Measurements from ENCODE around the gene DUOXA1. TPM values are rescaled to one million over a fixed set of nuclear protein-coding genes. Genes with fewer than 3 reads are reported as not detected.

The DUOXA1 gene
- total RNA-seq, 6 experiments from 2014 or later, result 0.09 to 0.31 (median 0.16) TPM; not detected in 3

- Mint-ChIP-seq H3K4me1 (ENCODE audit: low read depth) (peaks cover 5% of the 10 kb centered on the region; the same call in 1 of the 2 replicates), H3K9me3 (no peaks in the 10 kb centered on the region), H3K36me3 (ENCODE audit: low read depth) (no peaks in the 10 kb centered on the region), H3K27me3 (ENCODE audit: insufficient read depth) (peaks cover 1% of the 10 kb centered on the region), H3K27ac (no peak overlapping the region), H3K4me3 (no peak overlapping the region)
- TF ChIP-seq CTCF (IDR thresholded peaks at IDR 0.05), result no peak
- no peak for DNase-seq
Measured at GRCh38 chr15:45169608-45170480, 40.2 kb upstream of the DUOXA1 start.

- Mint-ChIP-seq H3K27ac (no peak overlapping the region), H3K4me1 (ENCODE audit: low read depth) (peaks cover 5% of the 10 kb centered on the region), H3K27me3 (ENCODE audit: insufficient read depth) (peaks cover 1% of the 10 kb centered on the region), H3K4me3 (no peak overlapping the region), H3K36me3 (ENCODE audit: low read depth) (no peaks in the 10 kb centered on the region), H3K9me3 (no peaks in the 10 kb centered on the region)
- no peak for DNase-seq
- TF ChIP-seq CTCF (IDR thresholded peaks at IDR 0.05), result no peak
Measured at GRCh38 chr15:45168751-45169551, 39.3 kb upstream of the DUOXA1 start.

GRCh38 chr15:45168286-45168685 lies 38.6 kb upstream of the DUOXA1 start:
- no peak overlapping the region for H3K27ac Mint-ChIP-seq
- H3K4me3 Mint-ChIP-seq, result no peak overlapping the region
- TF ChIP-seq CTCF (IDR thresholded peaks at IDR 0.05), result no peak

GRCh38 chr15:45167631-45168205 lies 38.0 kb upstream of the DUOXA1 start:
- no peaks in the 10 kb centered on the region for H3K9me3 Mint-ChIP-seq
- peaks cover 1% of the 10 kb centered on the region; the same call in 1 of the 2 replicates for H3K27me3 Mint-ChIP-seq (ENCODE audit: insufficient read depth)
- TF ChIP-seq CTCF (IDR thresholded peaks at IDR 0.05), result peak; percentile 14
- no peaks in the 10 kb centered on the region for H3K36me3 Mint-ChIP-seq (ENCODE audit: low read depth)
- no peak for DNase-seq
- H3K27ac Mint-ChIP-seq, result peak overlapping the region; percentile 38; the same call in 1 of the 2 replicates
- H3K4me1 Mint-ChIP-seq (ENCODE audit: low read depth), result peaks cover 17% of the 10 kb centered on the region
- peak overlapping the region; percentile 52 for H3K4me3 Mint-ChIP-seq

More at GRCh38 chr15:45168286-45168685, 38.6 kb upstream of the DUOXA1 start:
- DNase-seq, result no peak
- H3K9me3 Mint-ChIP-seq, result no peaks in the 10 kb centered on the region
- H3K4me1 Mint-ChIP-seq (ENCODE audit: low read depth), result peaks cover 12% of the 10 kb centered on the region
- H3K36me3 Mint-ChIP-seq (ENCODE audit: low read depth), result no peaks in the 10 kb centered on the region
- peaks cover 1% of the 10 kb centered on the region for H3K27me3 Mint-ChIP-seq (ENCODE audit: insufficient read depth)

GRCh38 chr15:45166834-45167630 lies 37.4 kb upstream of the DUOXA1 start:
- H3K36me3 Mint-ChIP-seq (ENCODE audit: low read depth), result no peaks in the 10 kb centered on the region
- TF ChIP-seq CTCF (IDR thresholded peaks at IDR 0.05), result peak; percentile 79
- H3K9me3 Mint-ChIP-seq, result no peaks in the 10 kb centered on the region
- no peaks in the 10 kb centered on the region; the same call in 1 of the 2 replicates for H3K27me3 Mint-ChIP-seq (ENCODE audit: insufficient read depth)
- peak; percentile 67 for DNase-seq
- H3K4me3 Mint-ChIP-seq, result peak overlapping the region; percentile 52
- peaks cover 24% of the 10 kb centered on the region for H3K4me1 Mint-ChIP-seq (ENCODE audit: low read depth)
- peak overlapping the region; percentile 38; the same call in 1 of the 2 replicates for H3K27ac Mint-ChIP-seq
